Duodenal mucosa (tissue), 2 donors: ENCODE data around the gene ARCN1.

Experiments used
- H3K27ac ChIP-seq: one replicate; pipeline ENCODE4 v1.7.0; 2013; ENCODE audit warnings: low read depth, low read length
- H3K27me3 ChIP-seq, 2 donors: one replicate each; pipeline ENCODE4 v1.7.0; 2013; ENCODE audit warnings: low read length in 2 of 2, control low read depth in 1 of 2; ENCODE audit not compliant: insufficient read depth in 2 of 2, control insufficient read depth in 1 of 2
- H3K36me3 ChIP-seq, 2 donors: one replicate each; pipeline ENCODE4 v1.7.0; 2013; ENCODE audit warnings: low read length in 2 of 2, control low read depth in 1 of 2; ENCODE audit not compliant: insufficient read depth in 2 of 2, control insufficient read depth in 1 of 2
- H3K4me1 ChIP-seq, 2 donors: one replicate each; pipeline ENCODE4 v1.7.0; 2013; ENCODE audit warnings: low read length in 2 of 2, control low read depth in 1 of 2; ENCODE audit not compliant: insufficient read depth in 2 of 2, control insufficient read depth in 1 of 2
- H3K4me3 ChIP-seq, 2 donors: one replicate each; pipeline ENCODE4 v1.7.0; 2013; ENCODE audit warnings: low read length in 2 of 2, low read depth in 1 of 2
- H3K9ac ChIP-seq, 2 donors: one replicate each; pipeline ENCODE4 v1.7.0; 2013; ENCODE audit warnings: low read length in 2 of 2, low read depth in 1 of 2
- H3K9me3 ChIP-seq, 2 donors: one replicate each; pipeline ENCODE4 v1.7.0; 2013; ENCODE audit warnings: low read length in 2 of 2, control low read depth in 1 of 2; ENCODE audit not compliant: control insufficient read depth in 1 of 2

Gene ARCN1

GRCh38 chr11:118644496-118644895 lies 72.3 kb downstream of the ARCN1 start:
- Histone ChIP-seq H3K27ac (no peak overlapping the region), H3K9me3 (no peaks in the 10 kb centered on the region), H3K9ac (no peak overlapping the region), H3K36me3 (peaks cover 7 to 44% of the 10 kb centered on the region in 2 donors), H3K27me3 (no peaks in the 10 kb centered on the region), H3K4me3 (no peak overlapping the region), H3K4me1 (peaks cover 29 to 33% of the 10 kb centered on the region in 2 donors)

- no peaks in the 10 kb centered on the region for H3K9me3 ChIP-seq
- H3K4me3 ChIP-seq, result no peak overlapping the region
- no peak overlapping the region for H3K9ac ChIP-seq
- no peak overlapping the region for H3K27ac ChIP-seq
- no peaks in the 10 kb centered on the region for H3K27me3 ChIP-seq
- peaks cover 34 to 40% of the 10 kb centered on the region in 2 donors for H3K4me1 ChIP-seq
- peaks cover 9 to 51% of the 10 kb centered on the region in 2 donors for H3K36me3 ChIP-seq
These were observed 73.0 kb downstream of the ARCN1 start for GRCh38 chr11:118645066-118645715.

GRCh38 chr11:118646393-118646792 lies 74.2 kb downstream of the ARCN1 start:
- H3K4me1 ChIP-seq, result peaks cover 25 to 28% of the 10 kb centered on the region in 2 donors
- no peak overlapping the region for H3K27ac ChIP-seq
- peaks cover 17 to 62% of the 10 kb centered on the region in 2 donors for H3K36me3 ChIP-seq
- H3K9me3 ChIP-seq, result no peaks in the 10 kb centered on the region
- H3K4me3 ChIP-seq, result no peak overlapping the region
- H3K27me3 ChIP-seq, result no peaks in the 10 kb centered on the region
- no peak overlapping the region for H3K9ac ChIP-seq

- H3K4me3 ChIP-seq, result no peak overlapping the region
- H3K36me3 ChIP-seq, result peaks cover 17 to 69% of the 10 kb centered on the region in 2 donors
- H3K9ac ChIP-seq, result no peak overlapping the region
- no peaks in the 10 kb centered on the region for H3K9me3 ChIP-seq
- peaks cover 6 to 9% of the 10 kb centered on the region in 2 donors for H3K4me1 ChIP-seq
- no peak overlapping the region for H3K27ac ChIP-seq
- no peaks in the 10 kb centered on the region for H3K27me3 ChIP-seq
These were observed 76.1 kb downstream of the ARCN1 start for GRCh38 chr11:118648291-118648690.

GRCh38 chr11:118649941-118650340 lies 77.7 kb downstream of the ARCN1 start:
- no peak overlapping the region for H3K9ac ChIP-seq
- no peaks in the 10 kb centered on the region for H3K9me3 ChIP-seq
- H3K36me3 ChIP-seq, result peaks cover 14 to 62% of the 10 kb centered on the region in 2 donors
- H3K27me3 ChIP-seq, result no peaks in the 10 kb centered on the region
- H3K27ac ChIP-seq, result no peak overlapping the region
- H3K4me3 ChIP-seq, result no peak overlapping the region
- H3K4me1 ChIP-seq, result peaks cover 5 to 8% of the 10 kb centered on the region in 2 donors

- no peak overlapping the region for H3K27ac ChIP-seq
- H3K36me3 ChIP-seq, result peaks cover 13 to 57% of the 10 kb centered on the region in 2 donors
These were observed 78.2 kb downstream of the ARCN1 start for GRCh38 chr11:118650366-118650765.

GRCh38 chr11:118651820-118652219 lies 79.6 kb downstream of the ARCN1 start:
- H3K36me3 ChIP-seq, result peaks cover 9 to 51% of the 10 kb centered on the region in 2 donors

More at GRCh38 chr11:118650366-118650765, 78.2 kb downstream of the ARCN1 start:
- Histone ChIP-seq H3K9ac (no peak overlapping the region), H3K9me3 (no peaks in the 10 kb centered on the region), H3K27me3 (no peaks in the 10 kb centered on the region), H3K4me3 (no peak overlapping the region), H3K4me1 (peaks cover 5 to 8% of the 10 kb centered on the region in 2 donors)

More at GRCh38 chr11:118651820-118652219, 79.6 kb downstream of the ARCN1 start:
- Histone ChIP-seq H3K27me3 (no peaks in the 10 kb centered on the region), H3K27ac (no peak overlapping the region), H3K9me3 (no peaks in the 10 kb centered on the region), H3K4me1 (peaks cover 5 to 8% of the 10 kb centered on the region in 2 donors), H3K9ac (no peak overlapping the region), H3K4me3 (no peak overlapping the region)
